NCI-H345 (cell line): ENCODE data around the gene SNX11.
"Not testable (repeated sequence)": the region's sequence is repeated elsewhere in the genome, so short reads cannot be mapped to it uniquely, and the experiment has no call there.

ENCODE experiments used
- DNase-seq: peaks from one replicate; lab custom pipeline; 2025; lab: John Stamatoyannopoulos, UW

The SNX11 gene

GRCh38 chr17:48107137-48108055, at the start of gene SNX11:
SNX11 (plus strand) TSS chr17:48107766; CDS start chr17:48112044, 4,278 bp downstream.
- DNase-seq, result peak; percentile 96

GRCh38 chr17:48058393-48059124, 49.0 kb upstream of the SNX11 start:
- no peak for DNase-seq

GRCh38 chr17:48059125-48059668, 48.4 kb upstream of the SNX11 start:
- DNase-seq, result no peak

GRCh38 chr17:48060249-48060648, 47.3 kb upstream of the SNX11 start:
- no peak for DNase-seq

GRCh38 chr17:48062273-48062672, 45.3 kb upstream of the SNX11 start:
- DNase-seq, result no peak

- no peak for DNase-seq
Observed at GRCh38 chr17:48064638-48065037, 42.9 kb upstream of the SNX11 start.

GRCh38 chr17:48066192-48066591, 41.4 kb upstream of the SNX11 start:
- DNase-seq, result no peak

GRCh38 chr17:48066656-48067055, 40.9 kb upstream of the SNX11 start:
- DNase-seq, result no peak

GRCh38 chr17:48067245-48067644, 40.3 kb upstream of the SNX11 start:
- DNase-seq, result no peak

GRCh38 chr17:48067808-48068207, 39.8 kb upstream of the SNX11 start:
- DNase-seq, result not testable (repeated sequence)

- DNase-seq, result no peak
Observed at GRCh38 chr17:48068491-48068961, 39.0 kb upstream of the SNX11 start.

GRCh38 chr17:48070195-48070594, 37.4 kb upstream of the SNX11 start:
- no peak for DNase-seq

GRCh38 chr17:48071654-48072053, 35.9 kb upstream of the SNX11 start:
- no peak for DNase-seq

GRCh38 chr17:48072811-48073210, 34.8 kb upstream of the SNX11 start:
- not testable (repeated sequence) for DNase-seq

- not testable (repeated sequence) for DNase-seq
Observed at GRCh38 chr17:48073566-48074094, 33.9 kb upstream of the SNX11 start.

GRCh38 chr17:48074322-48075081, 33.1 kb upstream of the SNX11 start:
- peak; percentile 59 for DNase-seq

- not testable (repeated sequence) for DNase-seq
Observed at GRCh38 chr17:48077152-48077551, 30.4 kb upstream of the SNX11 start.

GRCh38 chr17:48081858-48082257, 25.7 kb upstream of the SNX11 start:
- no peak for DNase-seq

- no peak for DNase-seq
Observed at GRCh38 chr17:48084932-48085331, 22.6 kb upstream of the SNX11 start.

- DNase-seq, result no peak
Observed at GRCh38 chr17:48093341-48094045, 14.1 kb upstream of the SNX11 start.

- no peak for DNase-seq
Observed at GRCh38 chr17:48095611-48096010, 12.0 kb upstream of the SNX11 start.
